Glutamatergic neuron (in vitro differentiated cells): ENCODE results near the gene PSPN. TPM values are rescaled to one million over a fixed set of nuclear protein-coding genes. Genes with fewer than 3 reads are reported as not detected.

Experiments used
- DNase-seq: peaks from one replicate; pipeline ENCODE4 v3.0.0; 2022
- H3K27ac Mint-ChIP-seq: one replicate; pipeline ENCODE4 v1.8.0; 2020; ENCODE audit warnings: mild to moderate bottlenecking, mixed read lengths, inconsistent platforms; ENCODE audit not compliant: unreplicated experiment
- H3K27me3 Mint-ChIP-seq: one replicate; pipeline ENCODE4 v1.8.0; 2020; ENCODE audit warnings: mild to moderate bottlenecking, moderate library complexity, mixed read lengths, inconsistent platforms; ENCODE audit not compliant: unreplicated experiment
- H3K36me3 Mint-ChIP-seq: one replicate; pipeline ENCODE4 v1.8.0; 2020; ENCODE audit warnings: mild to moderate bottlenecking, mixed read lengths, inconsistent platforms; ENCODE audit not compliant: unreplicated experiment
- H3K4me1 Mint-ChIP-seq: one replicate; pipeline ENCODE4 v1.8.0; 2020; ENCODE audit warnings: mild to moderate bottlenecking, low read depth, mixed read lengths, inconsistent platforms; ENCODE audit not compliant: unreplicated experiment
- H3K4me3 Mint-ChIP-seq: one replicate; pipeline ENCODE4 v1.8.0; 2020; ENCODE audit warnings: mild to moderate bottlenecking, mixed read lengths, inconsistent platforms; ENCODE audit not compliant: unreplicated experiment
- H3K9me3 Mint-ChIP-seq: one replicate; pipeline ENCODE4 v1.8.0; 2020; ENCODE audit warnings: mild to moderate bottlenecking, moderate library complexity, mixed read lengths, inconsistent platforms; ENCODE audit not compliant: unreplicated experiment
- CTCF ChIP-seq: fragments of 200-600 bp; sonication (generic); IDR thresholded peaks from one replicate; pipeline ENCODE4 v1.5.0; 2021; ENCODE audit not compliant: partially characterized antibody, unreplicated experiment
- total RNA-seq: library from RNA; stranded (reverse); fragmentation: NEBNext Ultra II Directional; extraction: Animal tissue kit (Norgen Biotek cat#: 25700); gene quantifications from one replicate; pipeline ENCODE4 v1.2.1, GENCODE V29; 2021; ENCODE audit not compliant: unreplicated experiment

The PSPN gene
- total RNA-seq, 1 donor from 2014 or later: 2.3 TPM

- H3K36me3 Mint-ChIP-seq: peaks cover 6% of the 10 kb centered on the region
- H3K27me3 Mint-ChIP-seq: no peaks in the 10 kb centered on the region
- no peaks in the 10 kb centered on the region for H3K4me1 Mint-ChIP-seq
- no peak overlapping the region for H3K4me3 Mint-ChIP-seq
- no peak for DNase-seq
- H3K9me3 Mint-ChIP-seq: no peaks in the 10 kb centered on the region
- H3K27ac Mint-ChIP-seq: no peak overlapping the region
- TF ChIP-seq CTCF: no peak
These were observed 5.5 kb upstream of the PSPN start for GRCh38 chr19:6381030-6381750.

GRCh38 chr19:6379744-6380143 is 4.0 kb upstream of the PSPN start:
- no peak overlapping the region for H3K4me3 Mint-ChIP-seq
- H3K27ac Mint-ChIP-seq: no peak overlapping the region
- no peaks in the 10 kb centered on the region for H3K9me3 Mint-ChIP-seq
- no peaks in the 10 kb centered on the region for H3K4me1 Mint-ChIP-seq
- no peak for TF ChIP-seq CTCF
- DNase-seq: no peak
- no peaks in the 10 kb centered on the region for H3K27me3 Mint-ChIP-seq
- peaks cover 6% of the 10 kb centered on the region for H3K36me3 Mint-ChIP-seq

- Mint-ChIP-seq H3K27me3 (no peaks in the 10 kb centered on the region), H3K27ac (no peak overlapping the region), H3K9me3 (peaks cover 2% of the 10 kb centered on the region), H3K4me1 (no peaks in the 10 kb centered on the region), H3K4me3 (no peak overlapping the region), H3K36me3 (peaks cover 6% of the 10 kb centered on the region)
- TF ChIP-seq CTCF: no peak
- DNase-seq: no peak
These were observed 2.8 kb upstream of the PSPN start for GRCh38 chr19:6378486-6378885.

- TF ChIP-seq CTCF: no peak
- Mint-ChIP-seq H3K36me3 (peaks cover 6% of the 10 kb centered on the region), H3K4me1 (no peaks in the 10 kb centered on the region), H3K4me3 (no peak overlapping the region), H3K27me3 (no peaks in the 10 kb centered on the region), H3K27ac (no peak overlapping the region), H3K9me3 (peaks cover 2% of the 10 kb centered on the region)
- DNase-seq: no peak
These were observed 2.3 kb upstream of the PSPN start for GRCh38 chr19:6378041-6378440.

GRCh38 chr19:6376512-6377190 is 918 bp upstream of the PSPN start:
- Mint-ChIP-seq H3K4me1 (peaks cover 2% of the 10 kb centered on the region), H3K27ac (no peak overlapping the region), H3K4me3 (no peak overlapping the region)

More at GRCh38 chr19:6376512-6377190, 918 bp upstream of the PSPN start:
- peaks cover 6% of the 10 kb centered on the region for H3K36me3 Mint-ChIP-seq
- no peak for TF ChIP-seq CTCF
- DNase-seq: no peak
- peaks cover 3% of the 10 kb centered on the region for H3K27me3 Mint-ChIP-seq
- H3K9me3 Mint-ChIP-seq: peaks cover 9% of the 10 kb centered on the region
